Measurements from ENCODE around the gene KAZN.

KAZN gene

DNA sequence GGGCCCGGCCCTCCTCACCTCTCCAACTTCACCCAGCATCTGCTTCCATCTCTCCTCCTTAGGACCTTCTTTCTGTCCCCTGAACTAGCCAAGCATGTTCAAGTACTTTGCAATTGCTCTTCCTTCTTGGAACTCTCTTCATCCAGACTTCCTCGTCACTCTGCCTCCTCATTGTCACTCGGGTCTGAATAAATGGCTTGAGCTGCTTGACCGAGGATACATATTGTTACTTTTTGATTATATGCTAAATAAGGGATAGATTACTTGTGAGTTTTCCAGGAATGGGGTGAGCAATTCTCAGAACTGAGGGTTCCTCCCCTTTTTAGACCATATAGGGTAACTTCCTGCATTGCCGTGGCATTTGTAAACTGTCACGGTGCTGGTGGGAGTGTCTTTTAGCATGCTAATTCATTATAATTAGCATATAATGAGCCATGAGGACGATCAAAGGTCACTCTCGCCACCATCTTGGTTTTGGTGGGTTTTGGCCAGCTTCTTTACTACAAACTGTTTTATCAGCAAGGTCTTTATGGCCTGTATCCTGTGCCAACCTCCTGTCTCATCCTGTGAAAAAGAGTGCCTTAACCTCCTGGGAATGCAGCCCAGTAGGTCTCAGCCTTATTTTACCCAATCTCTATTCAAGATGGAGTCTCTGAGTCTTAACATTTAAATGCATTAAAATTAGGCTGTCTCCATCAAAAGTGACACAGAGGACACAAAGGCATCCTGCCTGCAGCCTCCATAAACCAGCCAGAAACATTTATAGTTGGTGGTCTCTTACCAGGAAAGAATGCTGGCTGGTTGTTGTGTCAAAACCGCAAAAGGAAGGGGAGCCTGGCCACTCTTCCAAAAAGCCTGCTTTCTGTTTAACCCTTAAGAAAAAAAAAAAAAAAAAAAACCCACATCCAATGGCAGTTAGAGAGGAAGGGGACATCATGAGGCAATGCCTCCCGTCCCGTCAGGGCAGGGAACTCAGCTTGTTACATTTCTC, 179.3 kb downstream of the KAZN start:
- FAIRE-seq = no peak

DNA sequence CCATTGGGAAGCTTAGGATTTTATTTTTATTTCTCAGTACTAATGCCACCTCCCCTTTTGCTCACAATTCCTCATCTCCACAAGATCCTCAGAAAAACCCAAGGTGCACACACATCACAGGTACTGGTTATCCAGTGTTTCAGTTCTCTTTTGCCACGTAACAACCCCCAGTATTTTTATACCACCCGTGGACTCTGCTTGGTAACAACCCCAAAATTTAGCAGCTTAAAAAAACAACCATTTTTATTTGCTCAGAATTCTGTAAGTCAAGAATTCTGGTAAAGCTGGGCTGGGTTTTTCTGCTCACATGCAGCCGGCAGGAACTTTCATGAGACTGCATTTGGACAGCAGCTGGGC, 180.0 kb downstream of the KAZN start:
- no peak for FAIRE-seq

DNA sequence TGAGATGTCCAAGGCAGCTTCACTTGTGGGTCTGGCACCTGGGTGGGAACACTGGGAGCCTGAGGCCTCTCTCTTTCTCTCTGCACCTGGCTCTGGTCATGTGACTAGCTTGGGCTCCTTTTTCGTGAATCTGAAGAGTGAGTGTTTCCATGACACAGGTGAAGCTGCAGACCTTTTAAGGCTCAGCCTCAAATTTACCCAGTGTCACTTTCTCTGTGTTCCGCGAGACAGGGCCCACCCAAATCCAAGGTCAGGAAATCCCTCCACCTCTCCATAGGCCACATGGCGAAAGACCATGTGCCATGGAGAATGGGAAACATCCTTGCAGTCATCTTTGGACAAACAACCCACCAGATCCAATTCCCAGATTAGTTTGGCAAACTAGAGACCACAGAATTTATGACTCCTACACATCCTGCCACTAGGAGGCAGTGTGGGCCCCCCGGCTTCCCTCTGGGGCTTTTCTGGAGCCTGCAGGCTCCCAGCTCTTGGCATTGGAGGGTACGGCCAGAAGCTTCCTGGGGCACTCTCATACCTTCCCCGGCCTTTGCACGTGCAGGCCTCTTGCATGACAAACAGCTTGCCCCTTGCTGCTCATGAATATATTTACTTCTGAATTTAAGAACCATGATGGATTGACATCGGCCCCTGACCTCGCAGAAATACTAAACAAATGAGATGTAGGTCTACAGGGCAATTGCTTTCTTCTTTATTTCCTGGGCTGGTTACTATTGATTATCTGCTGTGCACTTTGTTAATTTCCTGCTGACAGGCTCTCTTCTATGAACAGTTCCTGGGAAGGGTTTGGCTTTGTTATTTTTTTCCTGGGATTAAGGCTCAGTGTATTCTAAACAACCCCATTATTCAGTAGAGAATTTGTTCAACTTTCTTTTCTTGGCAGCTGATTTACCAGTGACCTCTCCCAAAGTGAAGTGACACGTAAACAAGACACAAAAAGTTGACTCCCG, 180.7 kb downstream of the KAZN start:
- FAIRE-seq = no peak

GRCh38 chr1:14780271-14780670, 181.8 kb downstream of the KAZN start:
- no peak for FAIRE-seq

- FAIRE-seq = no peak
Measured at GRCh38 chr1:14781811-14782210, 183.3 kb downstream of the KAZN start.

- no peak for FAIRE-seq
Measured at GRCh38 chr1:14782741-14783591, 184.5 kb downstream of the KAZN start.

- no peak for FAIRE-seq
Measured at GRCh38 chr1:14783592-14783886, 185.1 kb downstream of the KAZN start.

DNA sequence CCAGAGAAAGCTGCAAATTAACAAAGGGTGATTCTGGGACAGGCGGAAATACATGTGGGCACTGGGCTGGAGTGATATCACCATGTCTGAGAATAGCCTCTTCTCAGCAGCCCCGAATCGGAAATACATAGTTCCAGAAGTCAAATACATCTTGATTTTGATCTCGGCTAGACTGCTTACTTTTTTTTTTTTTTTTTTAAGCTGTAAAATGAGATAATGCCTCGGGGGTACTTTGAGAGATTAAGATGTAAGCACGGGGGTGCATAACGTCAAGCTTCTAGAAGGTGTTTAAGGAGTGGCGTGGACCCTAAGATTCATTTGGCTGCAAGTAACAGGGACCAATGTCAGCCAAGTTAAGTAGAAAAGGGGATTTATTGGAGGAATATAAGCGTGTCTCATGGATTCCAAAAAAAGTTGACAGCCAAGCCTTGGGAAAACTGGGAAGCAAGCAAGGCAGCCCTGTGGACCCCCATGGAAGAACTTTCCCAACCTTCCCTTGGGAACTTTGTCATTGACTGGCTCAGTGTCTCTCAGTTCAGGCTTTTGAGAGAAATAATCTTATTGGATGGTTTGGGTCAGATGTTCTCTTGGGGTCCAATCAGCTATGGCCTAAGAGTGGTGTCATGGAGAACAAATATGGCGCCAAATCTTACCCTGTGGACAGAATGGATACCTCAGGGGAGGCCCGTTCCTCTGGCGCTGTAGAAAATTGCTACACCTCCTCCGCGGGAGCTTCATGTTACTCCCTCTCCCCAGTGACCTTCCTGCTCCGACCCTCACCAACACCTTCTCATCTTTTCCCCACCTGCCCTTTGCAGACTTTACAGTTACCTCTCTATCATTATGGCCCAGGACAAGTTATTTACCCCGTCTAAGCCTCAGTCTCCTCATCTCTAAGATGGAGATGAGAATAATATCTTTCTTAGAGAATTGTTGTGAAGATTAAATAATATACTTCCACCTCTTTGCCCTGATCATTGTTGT, 186.6 kb downstream of the KAZN start:
- FAIRE-seq = no peak

- FAIRE-seq = no peak
Measured at GRCh38 chr1:14786109-14786675, 187.7 kb downstream of the KAZN start.

- no peak for FAIRE-seq
Measured at GRCh38 chr1:14786681-14787080, 188.2 kb downstream of the KAZN start.

DNA sequence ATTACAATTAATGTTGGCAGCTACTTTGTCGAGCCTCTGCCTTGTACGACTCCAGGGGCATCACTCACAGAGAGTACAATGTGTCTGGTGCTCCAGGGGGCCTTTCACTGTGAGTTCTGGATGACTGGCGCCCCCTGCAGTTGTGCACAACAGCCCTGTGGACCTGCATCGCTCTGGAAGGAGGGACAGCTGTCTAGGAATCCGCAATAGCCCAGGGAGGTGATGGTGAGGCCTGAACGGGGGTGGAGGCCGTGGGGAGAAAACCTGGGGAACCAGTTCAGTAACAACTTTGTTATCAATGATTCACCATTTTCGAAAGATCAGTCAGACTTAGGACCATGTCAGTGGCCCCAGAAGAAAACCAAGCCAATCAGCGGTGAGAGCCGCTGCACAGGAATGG, 189.1 kb downstream of the KAZN start:
- no peak for FAIRE-seq

- no peak for FAIRE-seq
Measured at GRCh38 chr1:14788080-14788479, 189.6 kb downstream of the KAZN start.

GRCh38 chr1:14790982-14791381, 192.5 kb downstream of the KAZN start:
- no peak for FAIRE-seq

DNA sequence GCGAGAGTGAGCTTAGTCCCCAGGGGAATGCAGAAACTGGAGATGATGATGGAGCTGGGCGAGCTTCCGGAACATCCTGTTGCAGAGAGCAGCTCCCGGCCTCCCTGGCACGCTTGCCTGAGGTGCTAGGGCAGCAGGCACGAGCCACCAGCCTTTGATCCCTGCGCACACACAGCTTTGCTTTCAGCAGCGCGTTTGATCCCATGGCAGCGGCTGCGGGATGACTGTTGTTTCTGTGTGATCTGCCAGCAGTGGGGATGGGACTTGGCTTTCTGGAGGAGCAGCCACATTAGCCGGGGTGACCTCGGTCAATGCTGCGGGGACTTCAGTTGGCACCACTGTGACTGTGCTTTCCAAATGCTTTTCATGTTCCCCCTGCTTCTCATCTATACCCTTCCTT, 193.2 kb downstream of the KAZN start:
- FAIRE-seq = no peak

DNA sequence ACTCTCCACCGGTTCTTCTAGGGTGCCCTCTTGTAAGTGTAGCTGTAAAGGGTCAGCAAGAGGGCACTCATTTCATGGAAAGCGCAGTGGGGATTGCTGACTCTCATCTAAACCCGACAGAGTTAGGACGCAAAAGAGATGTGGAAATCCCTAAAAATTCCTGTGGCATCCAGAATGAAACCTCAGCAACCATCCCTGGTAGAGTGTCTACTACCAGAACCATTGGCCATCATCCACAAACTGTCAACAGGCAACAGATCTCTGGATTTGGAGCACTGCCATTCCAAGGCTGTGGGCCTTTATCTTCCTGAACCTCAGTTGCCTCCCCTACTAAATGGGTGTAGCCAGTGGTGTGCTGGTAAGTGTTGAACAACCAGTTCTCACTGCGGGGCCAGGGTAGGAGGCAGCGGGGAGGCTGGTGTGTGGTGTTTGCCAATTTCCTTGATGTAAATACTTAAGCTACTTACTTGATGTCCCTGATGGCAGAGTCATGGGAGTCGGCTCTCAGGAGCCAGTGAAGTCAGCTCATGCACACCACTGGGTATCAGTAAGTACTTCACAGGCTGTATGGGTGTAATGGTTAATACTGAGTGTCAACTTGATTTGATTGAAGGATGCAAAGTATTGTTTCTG, 195.8 kb downstream of the KAZN start:
- no peak for FAIRE-seq

DNA sequence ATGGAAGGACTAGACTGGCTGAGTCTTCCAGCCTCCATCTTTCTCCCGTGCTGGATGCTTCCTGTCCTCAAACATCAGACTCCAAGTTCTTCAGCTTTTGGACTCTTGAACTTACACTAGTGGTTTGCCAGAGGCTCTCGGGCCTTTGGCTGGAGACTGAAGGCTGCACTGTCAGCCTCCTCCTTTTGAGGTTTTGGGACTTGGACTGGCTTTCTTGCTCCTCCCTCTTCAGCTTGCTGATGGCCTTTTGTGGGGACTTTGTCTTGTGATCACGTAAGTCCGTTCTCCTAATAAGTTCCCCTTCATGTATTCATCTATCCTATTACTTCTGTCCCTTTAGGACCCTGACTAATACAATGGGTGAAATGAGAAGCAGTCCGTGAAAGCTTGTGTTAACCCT, 196.4 kb downstream of the KAZN start:
- no peak for FAIRE-seq

GRCh38 chr1:14795589-14795988, 197.1 kb downstream of the KAZN start:
- FAIRE-seq = no peak

DNA sequence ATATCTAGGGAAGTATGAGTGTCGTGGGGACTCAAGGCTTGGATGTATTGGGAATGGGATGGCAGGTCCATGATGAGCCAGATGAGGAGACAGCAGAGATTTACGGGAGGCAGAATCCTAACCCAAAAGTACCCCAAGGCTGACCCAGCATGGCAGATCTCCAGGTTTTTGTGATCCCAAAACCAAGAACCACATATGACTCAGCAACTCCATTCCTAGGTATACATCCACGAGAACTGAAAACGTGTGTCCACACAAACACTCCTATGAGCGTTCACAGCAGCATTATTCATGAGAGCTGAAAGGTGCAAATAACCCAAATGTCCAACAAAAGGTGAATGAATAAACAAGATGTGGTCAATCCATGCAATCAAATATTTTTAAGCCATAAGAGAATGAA, 201.5 kb downstream of the KAZN start:
- no peak for FAIRE-seq

DNA sequence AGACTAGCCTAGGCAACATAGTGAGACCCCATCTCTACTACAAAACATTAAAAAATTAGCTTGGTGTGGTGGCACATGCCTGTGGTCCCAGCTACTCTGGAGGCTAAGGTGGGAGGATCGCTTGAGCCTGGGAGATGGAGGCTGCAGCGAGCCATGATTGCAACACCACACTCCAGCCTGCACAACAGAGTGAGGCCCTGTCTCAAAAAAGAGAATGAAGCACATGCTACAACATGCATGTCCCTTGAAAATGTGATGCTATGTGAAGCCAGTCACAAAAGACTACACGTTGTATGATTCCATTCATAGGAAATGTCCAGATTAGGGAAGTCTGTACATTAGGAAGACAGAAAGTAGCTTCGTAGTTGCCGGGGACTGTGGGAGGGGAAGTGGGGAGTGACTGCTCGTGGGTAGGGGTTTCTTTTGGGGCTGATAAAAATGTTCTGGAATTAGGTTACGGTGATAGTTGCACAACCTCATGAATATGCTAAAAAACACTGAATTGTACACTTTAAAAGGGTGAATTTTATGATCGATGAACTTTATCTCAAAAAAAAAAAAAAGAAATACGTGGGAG, 202.1 kb downstream of the KAZN start:
- FAIRE-seq = no peak

DNA sequence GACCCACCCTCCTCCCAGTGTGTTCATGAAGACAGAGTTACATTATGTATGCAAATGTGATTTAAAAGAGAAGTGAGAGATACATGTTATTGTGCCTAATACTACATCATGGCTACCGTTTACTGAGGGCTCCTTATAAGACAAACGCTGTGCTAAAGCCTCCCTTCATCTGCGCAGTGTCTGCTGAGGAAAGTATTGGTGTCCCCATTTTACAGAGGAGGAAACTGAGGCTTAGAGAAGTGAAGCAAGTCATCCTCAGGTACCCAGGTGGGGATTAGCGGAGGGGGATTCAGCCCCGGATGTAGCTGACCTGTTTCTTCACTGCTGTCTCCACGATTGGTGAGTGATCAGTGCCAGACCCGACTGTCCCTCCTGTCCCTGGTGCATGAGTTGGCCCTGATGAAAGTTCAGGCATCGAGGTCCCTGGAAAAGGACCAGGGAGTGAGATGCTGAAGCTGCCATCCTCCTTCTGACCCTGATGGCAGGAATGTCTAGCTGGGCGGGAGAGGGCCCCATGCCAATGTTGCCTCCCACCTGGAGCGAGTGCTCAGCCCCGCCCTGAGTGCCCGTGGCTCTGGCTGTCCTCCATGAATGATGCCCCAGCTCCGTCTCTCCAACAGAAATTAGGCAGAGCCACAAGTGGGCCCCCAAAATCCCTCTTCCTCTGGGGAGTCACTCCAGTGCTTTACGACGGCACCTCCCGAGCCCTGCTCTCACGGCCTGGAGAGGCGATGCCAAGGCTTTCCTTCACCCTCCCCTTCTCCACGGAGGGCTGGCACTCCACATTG, 204.7 kb downstream of the KAZN start:
- FAIRE-seq = no peak

Data from islet of Langerhans (tissue), 1 donor.